Mesendoderm (in vitro differentiated cells): ENCODE measurements around the gene RBMY1A1.
"Not testable (repeated sequence)": the region's sequence is repeated elsewhere in the genome, so short reads cannot be mapped to it uniquely, and the experiment has no call there.

Source experiments
- DNase-seq: peaks from one replicate; pipeline ENCODE4 v3.0.0; 2013
- H2AK5ac ChIP-seq: 2 replicates; pipeline ENCODE4 v1.6.1; 2013; ENCODE audit warnings: low read length, inconsistent platforms
- H2BK120ac ChIP-seq: 2 replicates; pipeline ENCODE4 v1.6.1; 2013; ENCODE audit warnings: low read depth, mild to moderate bottlenecking, low read length, moderate library complexity, mixed read lengths
- H2BK15ac ChIP-seq: replicated peaks from 2 replicates; pipeline ENCODE4 v1.6.1; 2013; ENCODE audit warnings: low read depth, mild to moderate bottlenecking, moderate library complexity
- H2BK5ac ChIP-seq: 2 replicates; pipeline ENCODE4 v1.6.1; 2013; ENCODE audit warnings: low read length, inconsistent platforms
- H3K18ac ChIP-seq: 2 replicates; pipeline ENCODE4 v1.6.1; 2013; ENCODE audit warnings: mild to moderate bottlenecking, low read length, mixed read lengths
- H3K23ac ChIP-seq: one replicate; pipeline ENCODE4 v1.6.1; 2013; ENCODE audit warnings: low read length
- H3K27ac ChIP-seq: 2 replicates; pipeline ENCODE4 v1.5.1; 2013; ENCODE audit warnings: low read depth, mild to moderate bottlenecking, inconsistent platforms, low read length, moderate library complexity
- H3K27me3 ChIP-seq: 2 replicates; pipeline ENCODE4 v1.6.1; 2013; ENCODE audit warnings: low read length, control low read depth, mild to moderate bottlenecking, inconsistent platforms; ENCODE audit not compliant: insufficient read depth, poor library complexity
- H3K36me3 ChIP-seq: 2 replicates; pipeline ENCODE4 v1.6.1; 2013; ENCODE audit warnings: low read length, inconsistent platforms; ENCODE audit not compliant: control insufficient read depth, insufficient read depth
- H3K4ac ChIP-seq: one replicate; pipeline ENCODE4 v1.6.1; 2013; ENCODE audit warnings: low read depth, mild to moderate bottlenecking, low read length, moderate library complexity
- H3K4me1 ChIP-seq: 2 replicates; pipeline ENCODE4 v1.6.1; 2013; ENCODE audit warnings: low read depth, low read length, inconsistent platforms; ENCODE audit not compliant: control insufficient read depth
- H3K4me2 ChIP-seq: 2 replicates; pipeline ENCODE4 v1.6.1; 2013; ENCODE audit warnings: low read length
- H3K4me3 ChIP-seq: 2 replicates; pipeline ENCODE4 v1.5.1; 2013; ENCODE audit warnings: mild to moderate bottlenecking, low read length
- H3K56ac ChIP-seq: one replicate; pipeline ENCODE4 v1.6.1; 2013; ENCODE audit warnings: low read length
- H3K79me1 ChIP-seq: 2 replicates; pipeline ENCODE4 v1.6.1; 2013; ENCODE audit warnings: low read length, inconsistent platforms
- H3K79me2 ChIP-seq: 2 replicates; pipeline ENCODE4 v1.6.1; 2013; ENCODE audit warnings: mild to moderate bottlenecking, low read length; ENCODE audit not compliant: control insufficient read depth, insufficient read depth
- H3K9ac ChIP-seq: 2 replicates; pipeline ENCODE4 v1.6.1; 2013; ENCODE audit warnings: low read length, inconsistent platforms
- H4K5ac ChIP-seq: one replicate; pipeline ENCODE4 v1.6.1; 2013; ENCODE audit warnings: low read length
- H4K8ac ChIP-seq: one replicate; pipeline ENCODE4 v1.6.1; 2013; ENCODE audit warnings: low read depth, mild to moderate bottlenecking, control low read depth, low read length, moderate library complexity
- WGBS: extraction: QIAGEN DNeasy Blood & Tissue Kit; methylation state at CpG from one replicate; pipeline ENCODE4 v1.1.7; 2013; ENCODE audit warnings: low lambda C conversion rate, missing lambda C conversion rate; ENCODE audit not compliant: insufficient coverage; ENCODE audit errors: extremely low coverage; 5-methylcytosine and 5-hydroxymethylcytosine counted together

RBMY1A1 gene

GRCh38 chrY:21596287-21596686 is 61.6 kb downstream of the RBMY1A1 start:
- H3K4me1 ChIP-seq, H3K36me3 ChIP-seq, H3K4me2 ChIP-seq, H3K56ac ChIP-seq, H3K27me3 ChIP-seq, H3K79me2 ChIP-seq, H4K5ac ChIP-seq, H3K4ac ChIP-seq, H2BK5ac ChIP-seq, H3K18ac ChIP-seq, H4K8ac ChIP-seq, H3K27ac ChIP-seq, H3K23ac ChIP-seq, H2BK15ac ChIP-seq, H2BK120ac ChIP-seq, H2AK5ac ChIP-seq, DNase-seq, H3K4me3 ChIP-seq, H3K9ac ChIP-seq, H3K79me1 ChIP-seq: not testable (repeated sequence)
- WGBS, result no CpG with 5 or more reads among the region's 16 CpGs
